Astrocyte (in vitro differentiated cells and primary cell): Measurements from ENCODE around the gene DNAJA1. TPM values are rescaled to one million over a fixed set of nuclear protein-coding genes. Genes with fewer than 3 reads are reported as not detected.

Experiments
- DNase-seq: peaks from one replicate; pipeline ENCODE4 v3.0.0-alpha.2; 2010; ENCODE audit warnings: low read depth
- FAIRE-seq: peaks from 2 replicates; lab custom pipeline; 2011; peaks lifted over from hg19 to GRCh38; lab: Jason Lieb, UNC
- H2AFZ ChIP-seq: 2 replicates; pipeline ENCODE4 v1.6.0; 2012; ENCODE audit warnings: low read depth, low read length, inconsistent platforms
- H3K27ac ChIP-seq: 2 replicates; pipeline ENCODE4 v1.5.1; 2011; ENCODE audit warnings: low read depth, low read length, inconsistent platforms
- H3K27me3 ChIP-seq: 2 replicates; pipeline ENCODE4 v1.6.0; 2011; ENCODE audit warnings: low read length, inconsistent platforms; ENCODE audit not compliant: insufficient read depth
- H3K36me3 ChIP-seq: 2 replicates; pipeline ENCODE4 v1.5.1; 2011; ENCODE audit warnings: low read length, inconsistent platforms; ENCODE audit not compliant: insufficient read depth
- H3K4me1 ChIP-seq: 2 replicates; pipeline ENCODE4 v1.5.1; 2011; ENCODE audit warnings: low read length, inconsistent platforms; ENCODE audit not compliant: insufficient read depth
- H3K4me2 ChIP-seq: 2 replicates; pipeline ENCODE4 v1.6.0; 2012; ENCODE audit warnings: low read length, inconsistent platforms
- H3K4me3 ChIP-seq: 2 replicates; pipeline ENCODE4 v1.5.1; 2011; ENCODE audit warnings: low read depth, mild to moderate bottlenecking, low read length, inconsistent platforms; ENCODE audit not compliant: insufficient read depth
- H3K79me2 ChIP-seq: 2 replicates; pipeline ENCODE4 v1.6.0; 2012; ENCODE audit warnings: mild to moderate bottlenecking, low read length, inconsistent platforms; ENCODE audit not compliant: insufficient read depth
- H3K9ac ChIP-seq: 2 replicates; pipeline ENCODE4 v1.6.0; 2012; ENCODE audit warnings: mild to moderate bottlenecking, low read length, inconsistent platforms
- H3K9me3 ChIP-seq: 2 replicates; pipeline ENCODE4 v1.5.1; 2012; ENCODE audit warnings: low read depth, mild to moderate bottlenecking, low read length, inconsistent platforms; ENCODE audit not compliant: insufficient read depth
- H4K20me1 ChIP-seq: 2 replicates; pipeline ENCODE4 v1.6.0; 2012; ENCODE audit warnings: low read length, inconsistent platforms; ENCODE audit not compliant: insufficient read depth
- H3K27ac Mint-ChIP-seq: one replicate; pipeline ENCODE4 v1.8.0; 2021; ENCODE audit warnings: mild to moderate bottlenecking, mixed read lengths; ENCODE audit not compliant: unreplicated experiment
- H3K27me3 Mint-ChIP-seq: one replicate; pipeline ENCODE4 v1.8.0; 2021; ENCODE audit warnings: low read depth, mixed read lengths; ENCODE audit not compliant: unreplicated experiment
- H3K36me3 Mint-ChIP-seq: one replicate; pipeline ENCODE4 v1.8.0; 2021; ENCODE audit warnings: low read depth, mixed read lengths; ENCODE audit not compliant: unreplicated experiment
- H3K4me1 Mint-ChIP-seq: one replicate; pipeline ENCODE4 v1.8.0; 2021; ENCODE audit warnings: low read depth, mixed read lengths; ENCODE audit not compliant: unreplicated experiment
- H3K4me3 Mint-ChIP-seq: one replicate; pipeline ENCODE4 v1.8.0; 2021; ENCODE audit warnings: mild to moderate bottlenecking, moderate library complexity, mixed read lengths; ENCODE audit not compliant: unreplicated experiment
- H3K9me3 Mint-ChIP-seq: one replicate; pipeline ENCODE4 v1.8.0; 2021; ENCODE audit warnings: mild to moderate bottlenecking, mixed read lengths; ENCODE audit not compliant: unreplicated experiment
- EZH2 ChIP-seq: IDR thresholded peaks from 2 replicates; pipeline ENCODE4 v1.6.1; 2012; ENCODE audit warnings: mild to moderate bottlenecking, low read length, inconsistent platforms; ENCODE audit not compliant: insufficient read depth
- total RNA-seq: library from RNA; stranded (reverse); gene quantifications from 2 replicates; pipeline ENCODE4 v1.2.1, GENCODE V29; 2021
- TF ChIP-seq, protein P1 (sequence below): IDR thresholded peaks from 2 replicates; pipeline ENCODE4 v1.5.1; 2011; ENCODE audit warnings: low read depth, mild to moderate bottlenecking, inconsistent platforms, low read length, moderate library complexity; ENCODE audit not compliant: insufficient read depth

Gene DNAJA1
- total RNA-seq, 1 donor from 2014 or later, result 277 TPM

DNA sequence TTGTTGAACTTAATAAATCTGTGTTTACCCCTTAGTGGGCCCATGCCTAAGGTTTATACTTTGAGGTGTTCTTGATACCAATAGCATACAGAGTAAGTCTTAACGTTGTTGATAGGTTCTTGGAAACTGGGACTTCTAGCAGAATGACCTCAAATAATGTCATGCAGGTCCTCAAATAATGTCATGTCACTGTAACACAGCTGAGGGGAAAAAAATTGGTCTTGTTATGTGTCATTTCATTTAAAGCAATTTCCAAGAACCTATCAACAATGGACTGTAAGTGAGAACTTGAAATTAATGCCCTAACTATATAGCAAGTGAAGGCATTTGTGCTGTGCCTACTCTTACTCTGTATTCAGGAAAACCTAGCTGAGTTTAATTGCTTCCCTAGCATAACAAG, 7.2 kb downstream of the DNAJA1 start:
- no peak overlapping the region for H3K27ac Mint-ChIP-seq
- peaks cover 92% of the 10 kb centered on the region for H4K20me1 ChIP-seq
- peaks cover 75% of the 10 kb centered on the region for H3K36me3 ChIP-seq

GRCh38 chr9:33032865-33033264, 7.8 kb downstream of the DNAJA1 start:
- Histone ChIP-seq H3K27me3 (no peaks in the 10 kb centered on the region), H3K79me2 (peaks cover 84% of the 10 kb centered on the region), H3K4me3 (no peak overlapping the region), H3K9me3 (no peaks in the 10 kb centered on the region), H2AFZ (no peak overlapping the region), H3K4me2 (no peak overlapping the region), H3K27ac (no peak overlapping the region), H4K20me1 (peaks cover 92% of the 10 kb centered on the region), H3K9ac (no peak overlapping the region), H3K4me1 (peaks cover 6% of the 10 kb centered on the region), H3K36me3 (peaks cover 80% of the 10 kb centered on the region)
- H3K9me3 Mint-ChIP-seq, result no peaks in the 10 kb centered on the region
- TF ChIP-seq, protein P1, sequence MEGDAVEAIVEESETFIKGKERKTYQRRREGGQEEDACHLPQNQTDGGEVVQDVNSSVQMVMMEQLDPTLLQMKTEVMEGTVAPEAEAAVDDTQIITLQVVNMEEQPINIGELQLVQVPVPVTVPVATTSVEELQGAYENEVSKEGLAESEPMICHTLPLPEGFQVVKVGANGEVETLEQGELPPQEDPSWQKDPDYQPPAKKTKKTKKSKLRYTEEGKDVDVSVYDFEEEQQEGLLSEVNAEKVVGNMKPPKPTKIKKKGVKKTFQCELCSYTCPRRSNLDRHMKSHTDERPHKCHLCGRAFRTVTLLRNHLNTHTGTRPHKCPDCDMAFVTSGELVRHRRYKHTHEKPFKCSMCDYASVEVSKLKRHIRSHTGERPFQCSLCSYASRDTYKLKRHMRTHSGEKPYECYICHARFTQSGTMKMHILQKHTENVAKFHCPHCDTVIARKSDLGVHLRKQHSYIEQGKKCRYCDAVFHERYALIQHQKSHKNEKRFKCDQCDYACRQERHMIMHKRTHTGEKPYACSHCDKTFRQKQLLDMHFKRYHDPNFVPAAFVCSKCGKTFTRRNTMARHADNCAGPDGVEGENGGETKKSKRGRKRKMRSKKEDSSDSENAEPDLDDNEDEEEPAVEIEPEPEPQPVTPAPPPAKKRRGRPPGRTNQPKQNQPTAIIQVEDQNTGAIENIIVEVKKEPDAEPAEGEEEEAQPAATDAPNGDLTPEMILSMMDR, result no peak
- no peak for TF ChIP-seq EZH2
- no peaks in the 10 kb centered on the region for H3K27me3 Mint-ChIP-seq
- H3K36me3 Mint-ChIP-seq, result peaks cover 25% of the 10 kb centered on the region
- H3K4me3 Mint-ChIP-seq, result peak overlapping the region; percentile 56
- peaks cover 38% of the 10 kb centered on the region for H3K4me1 Mint-ChIP-seq
- no peak overlapping the region for H3K27ac Mint-ChIP-seq
- DNase-seq (no peak), FAIRE-seq (no peak)

More for the DNA sequence above, 7.2 kb downstream of the DNAJA1 start:
- Mint-ChIP-seq H3K4me3 (peak overlapping the region; percentile 56), H3K36me3 (peaks cover 23% of the 10 kb centered on the region), H3K27me3 (no peaks in the 10 kb centered on the region), H3K9me3 (no peaks in the 10 kb centered on the region), H3K4me1 (peaks cover 38% of the 10 kb centered on the region)
- no peak overlapping the region for H3K9ac ChIP-seq
- H3K4me1 ChIP-seq, result peaks cover 6% of the 10 kb centered on the region
- peaks cover 87% of the 10 kb centered on the region for H3K79me2 ChIP-seq
- no peak overlapping the region for H3K4me3 ChIP-seq
- FAIRE-seq, result no peak
- no peak for DNase-seq
- H3K9me3 ChIP-seq, result no peaks in the 10 kb centered on the region
- H3K4me2 ChIP-seq, result peak overlapping the region; percentile 5
- TF ChIP-seq EZH2, result no peak
- TF ChIP-seq, protein P1, result no peak
- H3K27me3 ChIP-seq, result no peaks in the 10 kb centered on the region
- no peak overlapping the region for H3K27ac ChIP-seq
- no peak overlapping the region for H2AFZ ChIP-seq

- TF ChIP-seq EZH2, result no peak
- TF ChIP-seq, protein P1, result no peak
- Histone ChIP-seq H3K4me2 (no peak overlapping the region), H3K9me3 (no peaks in the 10 kb centered on the region), H3K9ac (no peak overlapping the region), H3K27ac (no peak overlapping the region), H4K20me1 (peaks cover 30% of the 10 kb centered on the region), H2AFZ (no peak overlapping the region), H3K36me3 (peaks cover 50% of the 10 kb centered on the region), H3K4me3 (no peak overlapping the region), H3K79me2 (peaks cover 12% of the 10 kb centered on the region), H3K4me1 (peaks cover 15% of the 10 kb centered on the region), H3K27me3 (no peaks in the 10 kb centered on the region)
- Mint-ChIP-seq H3K9me3 (no peaks in the 10 kb centered on the region), H3K36me3 (peaks cover 19% of the 10 kb centered on the region), H3K27me3 (no peaks in the 10 kb centered on the region), H3K4me3 (no peak overlapping the region), H3K27ac (no peak overlapping the region), H3K4me1 (peaks cover 7% of the 10 kb centered on the region)
- FAIRE-seq (no peak), DNase-seq (no peak)
Measured at GRCh38 chr9:33040792-33041431, 15.8 kb downstream of the DNAJA1 start.
